HCT116 (cell line): ENCODE measurements around the gene KRT73.

Source experiments
- ATF3 ChIP-seq: IDR thresholded peaks from 2 replicates; pipeline ENCODE4 v1.6.1; 2012
- CTCF ChIP-seq, 3 experiments: fragments of 200-600 bp in 1 of 3; sonication (generic) in 1 of 3; IDR thresholded peaks in 2 of 3; conservative IDR thresholded peaks in 1 of 3; 2 replicates each; pipeline ENCODE4 v1.5.1; 2012 to 2017; ENCODE audit warnings: low read depth in 2 of 3, low read length in 2 of 3, antibody characterized with exemption in 1 of 3, borderline replicate concordance in 1 of 3, control low read depth in 1 of 3, mild to moderate bottlenecking in 1 of 3, mixed read lengths in 1 of 3, mixed run types in 1 of 3, moderate library complexity in 1 of 3; ENCODE audit not compliant: insufficient read depth in 1 of 3
- ELF1 ChIP-seq: IDR thresholded peaks from 2 replicates; pipeline ENCODE4 v1.6.1; 2012; ENCODE audit warnings: low read depth, borderline replicate concordance
- EZH2 ChIP-seq: fragments of 200-600 bp; sonication (generic); IDR thresholded peaks from 2 replicates; pipeline ENCODE4 v1.6.1; 2017; ENCODE audit warnings: antibody characterized with exemption, mixed run types
- EZH2phosphoT487 ChIP-seq: fragments of 200-600 bp; IDR thresholded peaks from 2 replicates; pipeline ENCODE4 v1.6.1; 2018; ENCODE audit warnings: antibody characterized with exemption, borderline replicate concordance
- MAX ChIP-seq: IDR thresholded peaks from 2 replicates; pipeline ENCODE4 v1.6.1; 2012
- POLR2A ChIP-seq: IDR thresholded peaks from 2 replicates; pipeline ENCODE4 v1.7.0; 2011; ENCODE audit warnings: borderline replicate concordance; ENCODE audit not compliant: insufficient read depth, insufficient read length; ENCODE audit errors: extremely low read depth
- POLR2AphosphoS5 ChIP-seq: IDR thresholded peaks from 2 replicates; pipeline ENCODE4 v1.6.1; 2011; ENCODE audit warnings: mild to moderate bottlenecking, low read depth, low read length, moderate library complexity
- SP1 ChIP-seq: IDR thresholded peaks from 2 replicates; pipeline ENCODE4 v1.6.1; 2012; ENCODE audit warnings: low read depth
- SRF ChIP-seq: IDR thresholded peaks from 2 replicates; pipeline ENCODE4 v1.6.1; 2012; ENCODE audit warnings: low read depth
- TCF7L2 ChIP-seq: IDR thresholded peaks from 2 replicates; pipeline ENCODE4 v1.7.0; 2011; ENCODE audit warnings: borderline replicate concordance, inconsistent platforms; ENCODE audit not compliant: insufficient read depth, insufficient read length; ENCODE audit errors: extremely low read depth
- YY1 ChIP-seq: IDR thresholded peaks from 2 replicates; pipeline ENCODE4 v1.6.1; 2011; ENCODE audit warnings: low read length, low read depth, moderate library complexity, mild to moderate bottlenecking; ENCODE audit not compliant: insufficient replicate concordance; ENCODE audit errors: extremely low read depth
- ZNF274 ChIP-seq: fragments of 200-500 bp; sonication (Bioruptor generic); IDR thresholded peaks from 2 replicates; pipeline ENCODE4 v1.6.1; 2014; ENCODE audit warnings: mild to moderate bottlenecking, low read depth, low read length, inconsistent platforms

- no peak for TF ChIP-seq POLR2A
- no peak for TF ChIP-seq CTCF (IDR thresholded peaks at IDR 0.05 in 2 of 3, conservative IDR thresholded peaks at IDR 0.05 in 1 of 3; ENCODE audit: borderline replicate concordance in 1 of 3, insufficient read depth in 1 of 3, low read depth in 2 of 3, low read length in 2 of 3)
- TF ChIP-seq MAX, result no peak
- TF ChIP-seq POLR2AphosphoS5, result no peak
- TF ChIP-seq EZH2phosphoT487, result no peak
- no peak for TF ChIP-seq EZH2
- TF ChIP-seq SRF, result no peak
- TF ChIP-seq ATF3, result no peak
- no peak for TF ChIP-seq SP1
- no peak for TF ChIP-seq YY1
- TF ChIP-seq ELF1, result no peak
- TF ChIP-seq TCF7L2, result no peak
- no peak for TF ChIP-seq ZNF274
These were observed 51.5 kb downstream of the KRT73 start for GRCh38 chr12:52566847-52567291.
